Stomach (tissue), 4 donors: ENCODE data around the gene MT3.

Experiments
- EP300 ChIP-seq: sonication (generic); formaldehyde crosslinking; IDR thresholded peaks from one replicate; pipeline ENCODE4 v1.6.1; 2017; ENCODE audit warnings: antibody characterized with exemption
- TF ChIP-seq, protein P1 (sequence below), 7 experiments: fragments of 450-650 bp in 4 of 7; fragments of 200-600 bp in 3 of 7; sonication (generic) in 3 of 7; IDR thresholded peaks; one replicate each; pipeline ENCODE4 v1.5.1; 2016 to 2019; ENCODE audit warnings: antibody characterized with exemption in 7 of 7, control low read depth in 2 of 7, mild to moderate bottlenecking in 1 of 7

DNA sequence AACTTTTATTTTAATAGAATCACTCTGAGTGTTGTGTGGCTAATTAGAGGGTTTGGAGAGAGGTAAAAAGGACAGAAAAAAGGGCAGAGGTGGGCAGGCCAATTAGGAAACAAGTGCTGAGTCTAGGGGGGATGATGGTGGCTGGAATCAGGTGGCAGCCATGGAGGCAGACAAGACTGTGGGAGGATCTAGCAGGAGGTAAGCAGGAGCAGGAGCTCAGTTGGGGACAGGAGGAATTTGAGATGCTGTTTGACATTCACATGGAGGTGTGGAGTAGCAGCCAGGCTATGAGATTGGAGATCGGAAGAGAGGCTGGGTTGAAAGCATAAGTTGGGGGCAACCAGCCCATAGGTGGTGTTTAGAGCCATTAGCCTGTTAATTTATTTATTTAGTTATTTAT lies 28.2 kb upstream of the MT3 start:
- TF ChIP-seq, protein P1, sequence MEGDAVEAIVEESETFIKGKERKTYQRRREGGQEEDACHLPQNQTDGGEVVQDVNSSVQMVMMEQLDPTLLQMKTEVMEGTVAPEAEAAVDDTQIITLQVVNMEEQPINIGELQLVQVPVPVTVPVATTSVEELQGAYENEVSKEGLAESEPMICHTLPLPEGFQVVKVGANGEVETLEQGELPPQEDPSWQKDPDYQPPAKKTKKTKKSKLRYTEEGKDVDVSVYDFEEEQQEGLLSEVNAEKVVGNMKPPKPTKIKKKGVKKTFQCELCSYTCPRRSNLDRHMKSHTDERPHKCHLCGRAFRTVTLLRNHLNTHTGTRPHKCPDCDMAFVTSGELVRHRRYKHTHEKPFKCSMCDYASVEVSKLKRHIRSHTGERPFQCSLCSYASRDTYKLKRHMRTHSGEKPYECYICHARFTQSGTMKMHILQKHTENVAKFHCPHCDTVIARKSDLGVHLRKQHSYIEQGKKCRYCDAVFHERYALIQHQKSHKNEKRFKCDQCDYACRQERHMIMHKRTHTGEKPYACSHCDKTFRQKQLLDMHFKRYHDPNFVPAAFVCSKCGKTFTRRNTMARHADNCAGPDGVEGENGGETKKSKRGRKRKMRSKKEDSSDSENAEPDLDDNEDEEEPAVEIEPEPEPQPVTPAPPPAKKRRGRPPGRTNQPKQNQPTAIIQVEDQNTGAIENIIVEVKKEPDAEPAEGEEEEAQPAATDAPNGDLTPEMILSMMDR (IDR thresholded peaks at IDR 0.05) = no peak
- TF ChIP-seq EP300 = no peak
